ENCODE measurements around the gene SCAPER. TPM values are rescaled to one million over a fixed set of nuclear protein-coding genes. Genes with fewer than 3 reads are reported as not detected.
"Not testable (repeated sequence)": the region's sequence is repeated elsewhere in the genome, so short reads cannot be mapped to it uniquely, and the experiment has no call there.

Gene SCAPER
- total RNA-seq, 2 experiments from 2014 or later = 10.4 to 22.3 TPM

DNA sequence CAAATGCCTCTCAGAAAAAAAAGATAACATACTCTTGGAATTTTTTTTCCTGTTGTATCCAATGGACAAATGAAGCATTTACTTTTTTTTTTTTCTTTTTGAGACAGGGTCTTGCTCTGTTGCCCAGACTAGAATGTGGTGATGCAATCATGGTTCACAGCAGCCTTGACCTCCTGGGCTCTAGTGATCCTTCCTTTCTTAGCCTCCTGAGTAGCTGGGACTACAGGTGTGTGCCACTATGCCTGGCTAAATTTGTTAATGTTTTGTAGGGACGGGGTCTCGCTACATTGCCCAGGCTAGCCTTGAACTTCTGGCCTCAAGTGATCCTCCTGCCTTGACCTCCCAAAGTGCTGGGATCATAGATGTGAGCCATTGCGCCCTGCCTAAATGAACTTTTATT lies 401.3 kb downstream of the SCAPER start:
- intact Hi-C loops (cut with micrococcal nuclease; ENCODE audit: unreplicated experiment) = no loop called here
- Histone ChIP-seq H3K4me1 (ENCODE audit: insufficient read depth, low read length, poor library complexity, severe bottlenecking) (no peaks in the 10 kb centered on the region), H3K4me2 (ENCODE audit: low read length) (no peak overlapping the region), H3K9me3 (ENCODE audit: low read length) (no peaks in the 10 kb centered on the region), H3K79me2 (ENCODE audit: insufficient read depth, low read depth, low read length) (no peaks in the 10 kb centered on the region), H3K27ac (ENCODE audit: low read depth, low read length, poor library complexity, severe bottlenecking) (no peak overlapping the region), H2AFZ (ENCODE audit: low read length) (no peak overlapping the region), H3K4me3 (ENCODE audit: low read depth, low read length, poor library complexity, severe bottlenecking) (no peak overlapping the region), H3K36me3 (ENCODE audit: insufficient read depth, low read length) (no peaks in the 10 kb centered on the region), H4K20me1 (ENCODE audit: insufficient read depth, low read length) (no peaks in the 10 kb centered on the region), H3K9me2 (ENCODE audit: insufficient read depth, low read length) (no peaks in the 10 kb centered on the region)
- DNase-seq (ENCODE audit: low spot score) = no peak
- no TSS peak for BruUV-seq (replicated peaks)
- TF ChIP-seq CTCF (conservative IDR thresholded peaks at IDR 0.05; ENCODE audit: low read length) = no peak
- no peak for TF ChIP-seq EZH2phosphoT487 (IDR thresholded peaks at IDR 0.05; ENCODE audit: borderline replicate concordance, low read depth, low read length)
- ChIA-PET CTCF (ENCODE audit: unreplicated experiment) (no interaction called here), POLR2A (interaction anchor here (0.7 kb wide), 1 partner anchor 57 kb away, joined by 4 read pairs; no protein-coding TSS in a partner anchor)

GRCh38 chr15:76503121-76503520 lies 402.0 kb downstream of the SCAPER start:
- Histone ChIP-seq H3K36me3 (ENCODE audit: insufficient read depth, low read length) (no peaks in the 10 kb centered on the region), H3K4me1 (ENCODE audit: insufficient read depth, low read length, poor library complexity, severe bottlenecking) (no peaks in the 10 kb centered on the region), H3K9me2 (ENCODE audit: insufficient read depth, low read length) (no peaks in the 10 kb centered on the region), H4K20me1 (ENCODE audit: insufficient read depth, low read length) (no peaks in the 10 kb centered on the region), H3K9me3 (ENCODE audit: low read length) (no peaks in the 10 kb centered on the region), H2AFZ (ENCODE audit: low read length) (no peak overlapping the region), H3K79me2 (ENCODE audit: insufficient read depth, low read depth, low read length) (no peaks in the 10 kb centered on the region), H3K4me2 (ENCODE audit: low read length) (no peak overlapping the region), H3K4me3 (ENCODE audit: low read depth, low read length, poor library complexity, severe bottlenecking) (no peak overlapping the region), H3K27ac (ENCODE audit: low read depth, low read length, poor library complexity, severe bottlenecking) (no peak overlapping the region)
- DNase-seq (ENCODE audit: low spot score) = no peak
- ChIA-PET POLR2A (interaction anchor here (0.7 kb wide), 1 partner anchor 56 kb away, joined by 4 read pairs; no protein-coding TSS in a partner anchor), CTCF (ENCODE audit: unreplicated experiment) (no interaction called here)
- no peak for TF ChIP-seq EZH2phosphoT487 (IDR thresholded peaks at IDR 0.05; ENCODE audit: borderline replicate concordance, low read depth, low read length)
- TF ChIP-seq CTCF (conservative IDR thresholded peaks at IDR 0.05; ENCODE audit: low read length) = no peak
- intact Hi-C loops (cut with micrococcal nuclease; ENCODE audit: unreplicated experiment) = no loop called here
- BruUV-seq (replicated peaks) = no TSS peak

DNA sequence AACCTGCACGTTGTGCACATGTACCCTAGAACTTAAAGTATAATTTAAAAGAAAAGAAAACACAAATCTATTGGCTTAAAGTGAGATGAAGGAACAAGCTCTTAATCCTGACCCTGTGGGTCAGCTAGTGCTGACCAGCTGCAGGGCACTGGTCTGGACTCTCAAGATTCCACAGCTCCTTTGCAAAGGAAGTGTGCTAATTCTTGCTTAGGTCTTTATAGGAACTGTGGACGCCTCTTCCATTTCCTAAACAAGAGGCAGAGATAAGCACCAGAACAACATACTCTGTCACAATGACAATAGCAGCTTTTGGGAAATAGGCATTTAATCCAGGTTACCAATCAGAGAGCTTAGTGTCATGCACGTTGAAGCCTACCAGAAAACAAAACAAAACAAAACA lies 402.5 kb downstream of the SCAPER start:
- no TSS peak for BruUV-seq (replicated peaks)
- Histone ChIP-seq H3K4me3 (ENCODE audit: low read depth, low read length, poor library complexity, severe bottlenecking) (no peak overlapping the region), H3K9me2 (ENCODE audit: insufficient read depth, low read length) (no peaks in the 10 kb centered on the region), H2AFZ (ENCODE audit: low read length) (no peak overlapping the region), H3K27ac (ENCODE audit: low read depth, low read length, poor library complexity, severe bottlenecking) (no peak overlapping the region), H3K79me2 (ENCODE audit: insufficient read depth, low read depth, low read length) (no peaks in the 10 kb centered on the region), H3K4me1 (ENCODE audit: insufficient read depth, low read length, poor library complexity, severe bottlenecking) (no peaks in the 10 kb centered on the region), H3K9me3 (ENCODE audit: low read length) (no peaks in the 10 kb centered on the region), H3K36me3 (ENCODE audit: insufficient read depth, low read length) (no peaks in the 10 kb centered on the region), H4K20me1 (ENCODE audit: insufficient read depth, low read length) (no peaks in the 10 kb centered on the region), H3K4me2 (ENCODE audit: low read length) (no peak overlapping the region)
- DNase-seq (ENCODE audit: low spot score) = no peak
- TF ChIP-seq EZH2phosphoT487 (IDR thresholded peaks at IDR 0.05; ENCODE audit: borderline replicate concordance, low read depth, low read length) (no peak), CTCF (conservative IDR thresholded peaks at IDR 0.05; ENCODE audit: low read length) (no peak)
- intact Hi-C loops (cut with micrococcal nuclease; ENCODE audit: unreplicated experiment) = no loop called here
- ChIA-PET POLR2A (no interaction called here), CTCF (ENCODE audit: unreplicated experiment) (no interaction called here)

DNA sequence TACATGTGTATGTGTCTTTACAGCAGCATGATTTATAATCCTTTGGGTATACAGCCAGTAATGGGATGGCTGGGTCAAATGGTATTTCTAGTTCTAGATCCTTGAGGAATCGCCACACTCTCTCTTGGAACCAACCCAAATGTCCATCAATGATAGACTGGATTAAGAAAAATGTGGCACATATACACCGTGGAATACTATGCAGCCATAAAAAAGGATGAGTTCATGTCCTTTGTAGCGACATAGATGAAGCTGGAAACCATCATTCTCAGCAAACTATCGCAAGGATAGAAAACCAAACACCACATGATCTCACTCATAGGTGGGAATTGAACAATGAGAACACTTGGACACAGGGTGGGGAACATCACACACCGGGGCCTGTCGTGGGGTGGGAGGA lies 403.0 kb downstream of the SCAPER start:
- H4K20me1 ChIP-seq (ENCODE audit: insufficient read depth, low read length); H2AFZ ChIP-seq (ENCODE audit: low read length); H3K9me3 ChIP-seq (ENCODE audit: low read length); H3K79me2 ChIP-seq (ENCODE audit: insufficient read depth, low read depth, low read length); H3K4me2 ChIP-seq (ENCODE audit: low read length); POLR2A ChIA-PET; H3K27ac ChIP-seq (ENCODE audit: low read depth, low read length, poor library complexity, severe bottlenecking); H3K4me3 ChIP-seq (ENCODE audit: low read depth, low read length, poor library complexity, severe bottlenecking); H3K9me2 ChIP-seq (ENCODE audit: insufficient read depth, low read length); BruUV-seq (replicated peaks); DNase-seq (ENCODE audit: low spot score); H3K4me1 ChIP-seq (ENCODE audit: insufficient read depth, low read length, poor library complexity, severe bottlenecking); CTCF ChIA-PET (ENCODE audit: unreplicated experiment); intact Hi-C loops (cut with micrococcal nuclease; ENCODE audit: unreplicated experiment); H3K36me3 ChIP-seq (ENCODE audit: insufficient read depth, low read length): not testable (repeated sequence)

All from OCI-LY7 (cell line).